Activated CD4-positive, alpha-beta T cell treated with anti-CD3 and anti-CD28 coated beads, Interleukin-2, amount 10 ng/mL, durations not matched to agents 7 days and 5 days (primary cell): ENCODE results near the gene ZNF276. TPM values are rescaled to one million over a fixed set of nuclear protein-coding genes. Genes with fewer than 3 reads are reported as not detected.
"Not testable (repeated sequence)": the region's sequence is repeated elsewhere in the genome, so short reads cannot be mapped to it uniquely, and the experiment has no call there.

ENCODE experiments used
- CTCF ChIA-PET: fragments of 350-600 bp; sonication (Branson Sonifier 250); formaldehyde crosslinking; loops from one replicate; lab custom pipeline; 2021; ENCODE audit warnings: antibody characterized with exemption; lab: Charles Lee
- POLR2A ChIA-PET: fragments of 350-600 bp; sonication (Branson Sonifier 250); formaldehyde crosslinking; loops from one replicate; lab custom pipeline; 2021; ENCODE audit warnings: antibody characterized with exemption; lab: Charles Lee
- DNase-seq: peaks from one replicate; pipeline ENCODE4 v3.0.0-alpha.2; 2020
- H3K27ac Mint-ChIP-seq: one replicate; pipeline ENCODE4 v1.8.0; 2021; ENCODE audit warnings: mild to moderate bottlenecking, moderate library complexity, mixed read lengths
- H3K27me3 Mint-ChIP-seq: one replicate; pipeline ENCODE4 v1.8.0; 2021; ENCODE audit warnings: mixed read lengths
- H3K36me3 Mint-ChIP-seq: one replicate; pipeline ENCODE4 v1.8.0; 2021; ENCODE audit warnings: low read depth, mixed read lengths
- H3K4me1 Mint-ChIP-seq: one replicate; pipeline ENCODE4 v1.8.0; 2021; ENCODE audit warnings: mixed read lengths
- H3K4me3 Mint-ChIP-seq: one replicate; pipeline ENCODE4 v1.8.0; 2021; ENCODE audit warnings: mild to moderate bottlenecking, moderate library complexity, mixed read lengths
- H3K9me3 Mint-ChIP-seq: one replicate; pipeline ENCODE4 v1.8.0; 2021; ENCODE audit warnings: mixed read lengths
- total RNA-seq, 2 experiments: library from RNA; stranded (reverse); gene quantifications; one replicate each; pipeline ENCODE4 v1.2.3, GENCODE V29; 2021

The ZNF276 gene
- total RNA-seq, 2 experiments from 2014 or later, result 79.5 to 96.5 TPM

GRCh38 chr16:89697616-89698331 is 23.6 kb upstream of the ZNF276 start:
- CTCF ChIA-PET, result interaction anchor here (0.6 to 3.7 kb wide), 7 partner anchors 8 to 242 kb away, joined by 3 to 22 read pairs (median 5); no protein-coding TSS in a partner anchor
- H3K4me3 Mint-ChIP-seq, result no peak overlapping the region
- POLR2A ChIA-PET, result no interaction called here

GRCh38 chr16:89698717-89699116 is 22.6 kb upstream of the ZNF276 start:
- H3K27me3 Mint-ChIP-seq, H3K27ac Mint-ChIP-seq, H3K36me3 Mint-ChIP-seq, H3K9me3 Mint-ChIP-seq, POLR2A ChIA-PET, H3K4me3 Mint-ChIP-seq, DNase-seq: not testable (repeated sequence)
- CTCF ChIA-PET, result interaction anchor here (0.6 to 3.7 kb wide), 8 partner anchors 10 to 241 kb away, joined by 3 to 22 read pairs (median 6); partner anchors contain the start of gene TCF25
- peaks cover 31% of the 10 kb centered on the region for H3K4me1 Mint-ChIP-seq

More at GRCh38 chr16:89697616-89698331, 23.6 kb upstream of the ZNF276 start:
- peaks cover 7% of the 10 kb centered on the region for H3K36me3 Mint-ChIP-seq
- no peaks in the 10 kb centered on the region for H3K9me3 Mint-ChIP-seq
- no peak overlapping the region for H3K27ac Mint-ChIP-seq
- DNase-seq, result no peak
- no peaks in the 10 kb centered on the region for H3K27me3 Mint-ChIP-seq
- peaks cover 31% of the 10 kb centered on the region for H3K4me1 Mint-ChIP-seq

- H3K36me3 Mint-ChIP-seq, H3K27me3 Mint-ChIP-seq, H3K27ac Mint-ChIP-seq, DNase-seq, H3K9me3 Mint-ChIP-seq, POLR2A ChIA-PET: not testable (repeated sequence)
- Mint-ChIP-seq H3K4me3 (peak overlapping the region; percentile 74), H3K4me1 (peaks cover 31% of the 10 kb centered on the region)
- CTCF ChIA-PET, result interaction anchor here (0.6 to 3.7 kb wide), 32 partner anchors 8 to 321 kb away, joined by 3 to 38 read pairs (median 6); partner anchors contain the start of genes CDK10, CHMP1A, MC1R and SPATA33
Observed at GRCh38 chr16:89699629-89700099, 21.7 kb upstream of the ZNF276 start.

- H3K9me3 Mint-ChIP-seq, result no peaks in the 10 kb centered on the region
- peak overlapping the region; percentile 78 for H3K27ac Mint-ChIP-seq
- peak; percentile 96 for DNase-seq
- peak overlapping the region; percentile 74 for H3K4me3 Mint-ChIP-seq
- CTCF ChIA-PET, result interaction anchor here (0.6 to 3.7 kb wide), 37 partner anchors 9 to 333 kb away, joined by 3 to 38 read pairs (median 6); partner anchors contain the start of genes CDK10, CHMP1A, MC1R and SPATA33
- POLR2A ChIA-PET, result no interaction called here
- H3K36me3 Mint-ChIP-seq, result peaks cover 2% of the 10 kb centered on the region
- H3K27me3 Mint-ChIP-seq, result no peaks in the 10 kb centered on the region
- peaks cover 31% of the 10 kb centered on the region for H3K4me1 Mint-ChIP-seq
Observed at GRCh38 chr16:89700100-89700648, 21.2 kb upstream of the ZNF276 start.

- Mint-ChIP-seq H3K4me3 (peak overlapping the region; percentile 74), H3K27ac (peak overlapping the region; percentile 86), H3K4me1 (peaks cover 30% of the 10 kb centered on the region), H3K36me3 (peaks cover 2% of the 10 kb centered on the region), H3K27me3 (no peaks in the 10 kb centered on the region), H3K9me3 (no peaks in the 10 kb centered on the region)
- peak; percentile 55 for DNase-seq
- CTCF ChIA-PET, result interaction anchor here (0.9 to 3.7 kb wide), 36 partner anchors 9 to 332 kb away, joined by 3 to 38 read pairs (median 5); partner anchors contain the start of genes CDK10, CHMP1A, MC1R and SPATA33
- POLR2A ChIA-PET, result no interaction called here
Observed at GRCh38 chr16:89700649-89701424, 20.5 kb upstream of the ZNF276 start.

GRCh38 chr16:89701425-89702406 is 19.6 kb upstream of the ZNF276 start, which contains the start of gene SPATA2L:
Gene SPATA2L (minus strand): TSS chr16:89701705. CDS start chr16:89701232, 473 bp downstream.
- Mint-ChIP-seq H3K9me3 (no peaks in the 10 kb centered on the region), H3K4me3 (peak within 1 kb of the TSS; percentile 74), H3K36me3 (peaks cover 2% of the 10 kb centered on the region), H3K27me3 (no peaks in the 10 kb centered on the region), H3K4me1 (peaks cover 25% of the 10 kb centered on the region), H3K27ac (peak within 1 kb of the TSS; percentile 86)
- ChIA-PET CTCF (interaction anchor here (0.9 to 3.7 kb wide), 16 partner anchors 8 to 331 kb away, joined by 3 to 38 read pairs (median 6); partner anchors contain the start of gene MC1R), POLR2A (no interaction called here)
- peak; percentile 97 for DNase-seq

GRCh38 chr16:89704281-89704680 is 17.1 kb upstream of the ZNF276 start:
- CTCF ChIA-PET, result interaction anchor here (1.3 to 1.9 kb wide), 3 partner anchors 90 to 156 kb away, joined by 4 to 10 read pairs (median 4); no protein-coding TSS in a partner anchor
- no peak overlapping the region for H3K27ac Mint-ChIP-seq
- no peaks in the 10 kb centered on the region for H3K9me3 Mint-ChIP-seq
- POLR2A ChIA-PET, result no interaction called here
- DNase-seq, result no peak
- peaks cover 18% of the 10 kb centered on the region for H3K4me1 Mint-ChIP-seq
- no peaks in the 10 kb centered on the region for H3K27me3 Mint-ChIP-seq
- H3K4me3 Mint-ChIP-seq, result no peak overlapping the region
- H3K36me3 Mint-ChIP-seq, result no peaks in the 10 kb centered on the region

GRCh38 chr16:89705006-89705405 is 16.3 kb upstream of the ZNF276 start:
- CTCF ChIA-PET, result interaction anchor here (0.5 to 6.7 kb wide), 13 partner anchors 12 to 267 kb away, joined by 3 to 46 read pairs (median 4); partner anchors contain the start of genes TCF25 and VPS9D1
- no peak for DNase-seq
- no peaks in the 10 kb centered on the region for H3K36me3 Mint-ChIP-seq
- no peak overlapping the region for H3K4me3 Mint-ChIP-seq
- H3K9me3 Mint-ChIP-seq, result no peaks in the 10 kb centered on the region
- H3K4me1 Mint-ChIP-seq, result peaks cover 14% of the 10 kb centered on the region
- no peak overlapping the region for H3K27ac Mint-ChIP-seq
- POLR2A ChIA-PET, result no interaction called here
- no peaks in the 10 kb centered on the region for H3K27me3 Mint-ChIP-seq

- no peak for DNase-seq
- Mint-ChIP-seq H3K9me3 (no peaks in the 10 kb centered on the region), H3K27me3 (no peaks in the 10 kb centered on the region), H3K27ac (no peak overlapping the region), H3K4me3 (no peak overlapping the region), H3K36me3 (no peaks in the 10 kb centered on the region), H3K4me1 (peaks cover 14% of the 10 kb centered on the region)
- ChIA-PET CTCF (interaction anchor here (0.8 to 6.7 kb wide), 23 partner anchors 10 to 265 kb away, joined by 3 to 46 read pairs (median 5); partner anchors contain the start of genes CDK10, MC1R, TUBB3 and VPS9D1), POLR2A (interaction anchor here (0.6 to 0.9 kb wide), 3 partner anchors 34 to 236 kb away, joined by 3 to 4 read pairs (median 3); no protein-coding TSS in a partner anchor)
Observed at GRCh38 chr16:89706518-89707260, 14.6 kb upstream of the ZNF276 start.

GRCh38 chr16:89707695-89708094 is 13.6 kb upstream of the ZNF276 start:
- ChIA-PET CTCF (interaction anchor here (2.2 to 6.7 kb wide), 4 partner anchors 10 to 154 kb away, joined by 7 to 46 read pairs (median 38); partner anchors contain the start of gene VPS9D1), POLR2A (no interaction called here)
- H3K27me3 Mint-ChIP-seq, result no peaks in the 10 kb centered on the region
- no peak overlapping the region for H3K4me3 Mint-ChIP-seq
- no peak for DNase-seq
- no peaks in the 10 kb centered on the region for H3K36me3 Mint-ChIP-seq
- no peak overlapping the region for H3K27ac Mint-ChIP-seq
- peaks cover 8% of the 10 kb centered on the region for H3K4me1 Mint-ChIP-seq
- no peaks in the 10 kb centered on the region for H3K9me3 Mint-ChIP-seq
